Gastroesophageal sphincter (tissue), 4 donors: ENCODE measurements around the gene CDPF1. TPM values are rescaled to one million over a fixed set of nuclear protein-coding genes. Genes with fewer than 3 reads are reported as not detected.

ENCODE experiments used
- ATAC-seq: fragments of 150-250 bp; one replicate; pipeline ENCODE4 v1.9.1; 2016; ENCODE audit warnings: mild to moderate bottlenecking, moderate library complexity
- H3K27ac ChIP-seq, 4 donors: fragments of 200-600 bp; sonication (generic) in 3 of 4; 1 replicate in 3 of 4; 2 replicates in 1 of 4; pipeline ENCODE4 v1.5.1; 2016 to 2019
- H3K27me3 ChIP-seq: fragments of 200-600 bp; sonication (generic); one replicate; pipeline ENCODE4 v1.5.1; 2019
- H3K36me3 ChIP-seq, 2 donors: fragments of 200-600 bp; sonication (generic); one replicate each; pipeline ENCODE4 v1.5.1; 2019; ENCODE audit warnings: control low read depth in 1 of 2
- H3K4me1 ChIP-seq, 3 donors: fragments of 200-600 bp; sonication (generic); 1 replicate in 2 of 3; 2 replicates in 1 of 3; pipeline ENCODE4 v1.5.1; 2016 to 2019; ENCODE audit warnings: control low read depth in 2 of 3
- H3K4me3 ChIP-seq, 2 donors: fragments of 200-600 bp; sonication (generic); one replicate each; pipeline ENCODE4 v1.5.1; 2019; ENCODE audit warnings: mild to moderate bottlenecking in 1 of 2, moderate library complexity in 1 of 2
- H3K9me3 ChIP-seq, 3 donors: fragments of 200-600 bp; sonication (generic); one replicate each; pipeline ENCODE4 v1.5.1; 2017 to 2019; ENCODE audit warnings: control low read depth in 2 of 3
- EP300 ChIP-seq: sonication (generic); formaldehyde crosslinking; IDR thresholded peaks from one replicate; pipeline ENCODE4 v1.6.1; 2017; ENCODE audit warnings: antibody characterized with exemption, mild to moderate bottlenecking
- POLR2A ChIP-seq, 2 donors: fragments of 450-650 bp; IDR thresholded peaks; one replicate each; pipeline ENCODE4 v1.6.1; 2017; ENCODE audit warnings: antibody characterized with exemption in 2 of 2, mild to moderate bottlenecking in 2 of 2, moderate library complexity in 1 of 2
- POLR2AphosphoS5 ChIP-seq: sonication (generic); formaldehyde crosslinking; IDR thresholded peaks from one replicate; pipeline ENCODE4 v1.6.1; 2017; ENCODE audit warnings: antibody characterized with exemption
- WGBS, 2 donors: methylation state at CpG; one replicate each; pipeline ENCODE4 v1.1.5; 2018; ENCODE audit warnings: low coverage in 1 of 2; 5-methylcytosine and 5-hydroxymethylcytosine counted together
- total RNA-seq, 4 donors: library from RNA; depleted of rRNA; stranded (reverse); fragments of >200 nt; gene quantifications; one replicate each; pipeline ENCODE4 v1.1.0, GENCODE V29; 2016
- TF ChIP-seq, protein P1 (sequence below), 4 experiments: fragments of 200-600 bp in 2 of 4; fragments of 450-650 bp in 2 of 4; sonication (generic) in 1 of 4; IDR thresholded peaks; one replicate each; pipeline ENCODE4 v1.5.1; 2017 to 2019; ENCODE audit warnings: antibody characterized with exemption in 4 of 4, mild to moderate bottlenecking in 2 of 4, moderate library complexity in 2 of 4

Gene CDPF1
- total RNA-seq, 4 donors from 2014 or later, result 14.9 to 27.1 (median 18.7) TPM

- H3K27ac ChIP-seq, result peak overlapping the region; percentile 51 to 80 (median 62)
- ATAC-seq, result no peak
These were observed 12.5 kb downstream of the CDPF1 start for GRCh38 chr22:46237453-46238124.

DNA sequence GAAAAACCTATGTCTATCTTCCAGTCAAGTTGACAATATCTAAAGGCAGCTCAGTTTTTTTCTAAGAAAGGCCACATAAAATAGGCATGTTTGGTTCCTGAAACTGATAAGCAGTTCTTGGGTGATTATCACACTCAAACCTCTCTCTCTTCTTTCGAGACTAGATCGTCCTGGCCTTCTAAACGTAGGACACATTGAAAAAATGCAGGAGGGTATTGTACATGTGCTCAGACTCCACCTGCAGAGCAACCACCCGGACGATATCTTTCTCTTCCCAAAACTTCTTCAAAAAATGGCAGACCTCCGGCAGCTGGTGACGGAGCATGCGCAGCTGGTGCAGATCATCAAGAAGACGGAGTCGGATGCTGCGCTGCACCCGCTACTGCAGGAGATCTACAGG, 15.1 kb downstream of the CDPF1 start:
- no peaks in the 10 kb centered on the region for H3K27me3 ChIP-seq
- 92 to 96% methylated on average over 5 to 11 of the region's 12 CpGs for WGBS, 2 donors
- H3K4me1 ChIP-seq, result peaks cover 0 to 48% (median 8%) of the 10 kb centered on the region in 3 donors
- H3K27ac ChIP-seq, result no peak overlapping the region
- no peaks in the 10 kb centered on the region for H3K9me3 ChIP-seq
- ATAC-seq, result no peak
- H3K4me3 ChIP-seq, result no peak overlapping the region
- peaks cover 0 to 51% of the 10 kb centered on the region in 2 donors for H3K36me3 ChIP-seq
- TF ChIP-seq POLR2A (IDR thresholded peaks at IDR 0.05) (no peak), EP300 (no peak), POLR2AphosphoS5 (no peak)
- TF ChIP-seq, protein P1, sequence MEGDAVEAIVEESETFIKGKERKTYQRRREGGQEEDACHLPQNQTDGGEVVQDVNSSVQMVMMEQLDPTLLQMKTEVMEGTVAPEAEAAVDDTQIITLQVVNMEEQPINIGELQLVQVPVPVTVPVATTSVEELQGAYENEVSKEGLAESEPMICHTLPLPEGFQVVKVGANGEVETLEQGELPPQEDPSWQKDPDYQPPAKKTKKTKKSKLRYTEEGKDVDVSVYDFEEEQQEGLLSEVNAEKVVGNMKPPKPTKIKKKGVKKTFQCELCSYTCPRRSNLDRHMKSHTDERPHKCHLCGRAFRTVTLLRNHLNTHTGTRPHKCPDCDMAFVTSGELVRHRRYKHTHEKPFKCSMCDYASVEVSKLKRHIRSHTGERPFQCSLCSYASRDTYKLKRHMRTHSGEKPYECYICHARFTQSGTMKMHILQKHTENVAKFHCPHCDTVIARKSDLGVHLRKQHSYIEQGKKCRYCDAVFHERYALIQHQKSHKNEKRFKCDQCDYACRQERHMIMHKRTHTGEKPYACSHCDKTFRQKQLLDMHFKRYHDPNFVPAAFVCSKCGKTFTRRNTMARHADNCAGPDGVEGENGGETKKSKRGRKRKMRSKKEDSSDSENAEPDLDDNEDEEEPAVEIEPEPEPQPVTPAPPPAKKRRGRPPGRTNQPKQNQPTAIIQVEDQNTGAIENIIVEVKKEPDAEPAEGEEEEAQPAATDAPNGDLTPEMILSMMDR (IDR thresholded peaks at IDR 0.05), result no peak

More at GRCh38 chr22:46237453-46238124, 12.5 kb downstream of the CDPF1 start:
- Histone ChIP-seq H3K4me1 (peaks cover 0 to 46% (median 8%) of the 10 kb centered on the region in 3 donors), H3K36me3 (peaks cover 0 to 47% of the 10 kb centered on the region in 2 donors), H3K27me3 (no peaks in the 10 kb centered on the region), H3K9me3 (no peaks in the 10 kb centered on the region), H3K4me3 (no peak overlapping the region)
- 38 to 52% methylated on average over 7 to 10 of the region's 12 CpGs for WGBS, 2 donors
- peak; percentile 51 for TF ChIP-seq POLR2AphosphoS5
- no peak for TF ChIP-seq EP300

DNA sequence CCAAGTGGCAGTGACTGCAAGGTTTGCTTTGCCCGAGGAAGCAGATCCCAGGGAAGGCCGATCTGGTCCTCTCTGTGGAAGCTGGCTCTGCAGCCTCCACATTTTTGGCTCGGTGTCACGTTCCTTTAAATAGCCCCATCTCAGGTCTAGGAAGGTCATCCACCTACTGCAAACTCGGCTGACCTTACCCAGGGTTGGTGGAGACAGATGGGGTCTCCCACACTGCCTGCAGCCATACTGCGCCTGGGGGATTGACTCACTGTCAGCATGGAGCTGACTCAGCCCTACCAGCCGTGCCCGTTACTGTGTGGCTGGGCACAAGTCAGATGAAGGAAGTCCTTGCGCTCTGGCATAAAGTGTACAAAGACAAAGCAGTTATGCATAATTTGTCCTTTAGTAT, 16.9 kb downstream of the CDPF1 start:
- Histone ChIP-seq H3K27me3 (no peaks in the 10 kb centered on the region), H3K9me3 (no peaks in the 10 kb centered on the region), H3K36me3 (peaks cover 0 to 40% of the 10 kb centered on the region in 2 donors), H3K27ac (peak overlapping the region in 3 of 4 donors; percentile 3 to 67 (median 56)), H3K4me3 (no peak overlapping the region), H3K4me1 (peaks cover 0 to 32% (median 8%) of the 10 kb centered on the region in 3 donors)
- ATAC-seq, result peak; percentile 86
- TF ChIP-seq EP300, result no peak
- TF ChIP-seq POLR2A (IDR thresholded peaks at IDR 0.05), result no peak
- TF ChIP-seq POLR2AphosphoS5, result peak; percentile 30
- TF ChIP-seq, protein P1 (IDR thresholded peaks at IDR 0.05), result no peak
- 32 to 33% methylated on average over 4 of the region's 9 CpGs for WGBS, 2 donors

GRCh38 chr22:46230262-46230901, 19.7 kb downstream of the CDPF1 start:
- H3K36me3 ChIP-seq, result peaks cover 0 to 42% of the 10 kb centered on the region in 2 donors
- WGBS, 2 donors, result 83 to 87% methylated on average over 9 to 13 of the region's 13 CpGs
- no peak overlapping the region for H3K27ac ChIP-seq
- no peaks in the 10 kb centered on the region for H3K27me3 ChIP-seq
- peaks cover 0 to 17% (median 8%) of the 10 kb centered on the region in 3 donors for H3K4me1 ChIP-seq
- no peak for ATAC-seq
- no peaks in the 10 kb centered on the region for H3K9me3 ChIP-seq
- TF ChIP-seq POLR2AphosphoS5 (no peak), POLR2A (IDR thresholded peaks at IDR 0.05) (no peak), EP300 (no peak)
- TF ChIP-seq, protein P1 (IDR thresholded peaks at IDR 0.05), result no peak
- H3K4me3 ChIP-seq, result no peak overlapping the region

DNA sequence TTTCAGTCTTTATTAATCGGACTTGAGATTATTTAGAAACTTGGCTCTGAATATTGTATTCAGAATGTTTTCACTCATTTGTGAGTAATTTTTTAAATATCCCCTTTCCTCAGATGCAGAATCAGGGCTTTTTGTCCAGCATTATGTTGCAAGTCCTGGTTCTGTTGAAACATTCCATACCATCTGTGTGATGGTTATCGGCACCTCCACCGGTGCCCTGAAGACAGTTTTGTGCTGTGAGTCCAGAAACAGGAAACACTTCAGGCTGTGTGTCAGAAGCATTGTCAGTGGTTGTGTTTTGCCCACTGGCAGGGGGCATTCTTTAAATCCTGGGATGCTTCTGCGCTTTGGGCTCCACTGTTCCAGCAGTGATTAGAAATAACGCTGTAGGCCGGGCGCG, 20.4 kb downstream of the CDPF1 start:
- TF ChIP-seq EP300, result no peak
- no peak for TF ChIP-seq POLR2A (IDR thresholded peaks at IDR 0.05)
- TF ChIP-seq POLR2AphosphoS5, result no peak
- TF ChIP-seq, protein P1 (IDR thresholded peaks at IDR 0.05), result no peak
- peaks cover 0 to 17% (median 8%) of the 10 kb centered on the region in 3 donors for H3K4me1 ChIP-seq
- H3K27me3 ChIP-seq, result no peaks in the 10 kb centered on the region
- no peak overlapping the region for H3K4me3 ChIP-seq
- H3K27ac ChIP-seq, result no peak overlapping the region
- H3K36me3 ChIP-seq, result peaks cover 0 to 43% of the 10 kb centered on the region in 2 donors
- ATAC-seq, result no peak
- WGBS, 2 donors, result 80 to 94% methylated on average over 3 to 6 of the region's 8 CpGs
- no peaks in the 10 kb centered on the region for H3K9me3 ChIP-seq
